ENCODE measurements around the gene KCNQ1. TPM values are rescaled to one million over a fixed set of nuclear protein-coding genes. Genes with fewer than 3 reads are reported as not detected.

Gene KCNQ1
- total RNA-seq, 2 experiments from 2014 or later = 20.4 to 26.0 TPM

DNA sequence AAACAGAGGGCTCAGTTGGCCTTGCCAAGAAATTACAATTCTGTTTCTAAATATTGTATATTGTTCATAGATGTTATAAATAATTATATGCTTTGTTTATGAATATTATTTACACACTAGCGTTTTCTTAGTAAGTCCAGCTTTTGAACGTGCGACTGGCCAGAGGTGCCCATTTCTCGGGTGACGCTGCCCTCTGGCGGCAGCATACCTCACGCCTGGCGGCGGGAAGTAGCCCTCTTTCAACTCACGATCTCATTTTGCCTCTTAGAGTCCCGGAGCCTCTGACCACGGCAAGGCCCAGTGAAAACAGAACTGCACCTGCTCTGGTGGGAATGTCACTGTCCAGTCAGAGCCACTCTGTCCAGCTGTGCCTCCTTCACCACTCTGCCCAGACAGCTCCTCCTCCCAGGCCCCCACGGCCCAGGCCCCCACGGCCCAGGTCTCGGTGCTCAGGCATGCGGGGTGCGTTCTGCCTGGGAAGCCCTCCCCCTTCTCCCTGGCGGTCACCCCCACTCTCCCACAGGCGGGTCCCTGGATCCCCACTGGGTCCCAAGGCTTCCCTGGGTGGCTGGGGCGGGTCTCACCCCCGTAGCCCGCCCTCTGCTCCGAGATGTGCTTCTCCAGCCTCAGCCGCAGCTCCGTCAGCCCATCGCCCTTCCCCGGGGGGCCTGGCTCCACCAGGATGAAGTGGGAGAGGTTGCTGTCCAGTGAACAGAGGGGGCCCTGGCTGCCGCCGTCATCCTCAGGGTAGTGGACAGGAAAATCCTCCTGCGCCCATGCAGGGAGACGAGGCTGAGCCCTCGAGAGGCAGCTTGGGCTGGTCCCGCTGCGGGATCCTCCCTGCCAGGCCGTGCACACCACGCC lies 24.9 kb upstream of the KCNQ1 start:
- CTCF ChIA-PET = interaction anchor here (0.7 to 10.1 kb wide), 25 partner anchors 10 to 672 kb away, joined by 3 to 351 read pairs (median 4); partner anchors contain the start of genes C11orf21, CD81, PHLDA2 and TSPAN32

DNA sequence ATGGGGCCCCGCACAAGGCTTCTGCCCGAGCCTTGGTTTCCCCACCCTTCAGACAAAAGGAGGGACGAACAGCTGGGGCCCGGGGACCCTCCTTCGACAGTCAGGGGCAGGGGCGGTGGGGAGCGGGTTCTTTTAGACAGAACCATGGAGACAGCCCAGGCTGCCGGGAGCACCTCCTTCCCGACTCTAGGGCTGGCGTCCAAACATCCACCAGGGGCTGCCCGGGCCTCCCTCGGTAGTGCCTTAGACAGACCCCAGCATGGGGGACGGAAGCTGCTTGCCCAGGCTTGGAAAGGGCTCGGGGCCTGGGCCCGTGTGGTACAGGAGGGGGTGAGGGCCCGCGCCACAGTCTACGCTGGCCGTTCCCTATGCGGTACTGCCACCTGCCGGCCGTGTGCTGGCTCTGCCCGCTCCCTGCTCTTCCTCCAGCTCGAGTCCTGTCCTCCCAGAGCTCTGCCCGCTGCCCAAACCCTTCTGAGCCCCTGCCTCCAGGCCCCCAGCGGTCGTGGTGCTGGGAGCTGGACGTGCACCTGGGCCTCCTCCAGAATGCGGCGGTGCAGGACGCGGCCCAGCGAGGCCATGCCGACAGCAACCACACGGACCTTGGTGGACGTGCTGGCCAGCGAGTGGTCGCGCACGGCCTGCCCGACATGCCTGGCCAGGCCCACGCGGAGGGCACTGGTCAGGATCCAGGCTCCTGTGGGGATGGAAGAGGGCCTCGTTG lies 24.1 kb upstream of the KCNQ1 start:
- no peaks in the 10 kb centered on the region for H3K4me1 Mint-ChIP-seq (ENCODE audit: low read depth)
- H3K27me3 Mint-ChIP-seq (ENCODE audit: low read depth) = no peaks in the 10 kb centered on the region
- H3K4me3 Mint-ChIP-seq = no peak overlapping the region
- DNase-seq (peak; percentile 78), ATAC-seq (peak; percentile 93)
- ChIA-PET POLR2A (interaction anchor here (0.7 to 1.1 kb wide), 3 partner anchors 20 to 119 kb away, joined by 3 read pairs; partner anchors contain the start of genes C11orf21, TSPAN32 and TSSC4), CTCF (interaction anchor here (0.6 to 10.1 kb wide), 30 partner anchors 10 to 671 kb away, joined by 3 to 351 read pairs (median 4); partner anchors contain the start of genes C11orf21, PHLDA2, TSPAN32 and TSSC4)
- H3K27ac Mint-ChIP-seq = no peak overlapping the region
- H3K36me3 Mint-ChIP-seq (ENCODE audit: low read depth) = no peaks in the 10 kb centered on the region
- no peaks in the 10 kb centered on the region for H3K9me3 Mint-ChIP-seq (ENCODE audit: insufficient read depth)

More for the DNA sequence above, 24.9 kb upstream of the KCNQ1 start:
- Mint-ChIP-seq H3K4me3 (no peak overlapping the region), H3K9me3 (ENCODE audit: insufficient read depth) (no peaks in the 10 kb centered on the region), H3K4me1 (ENCODE audit: low read depth) (no peaks in the 10 kb centered on the region), H3K36me3 (ENCODE audit: low read depth) (no peaks in the 10 kb centered on the region), H3K27ac (no peak overlapping the region), H3K27me3 (ENCODE audit: low read depth) (no peaks in the 10 kb centered on the region)
- POLR2A ChIA-PET = interaction anchor here (0.7 to 1.1 kb wide), 3 partner anchors 19 to 118 kb away, joined by 3 read pairs; partner anchors contain the start of genes C11orf21, TSPAN32 and TSSC4
- peak; percentile 47 for ATAC-seq
- DNase-seq = peak; percentile 76

DNA sequence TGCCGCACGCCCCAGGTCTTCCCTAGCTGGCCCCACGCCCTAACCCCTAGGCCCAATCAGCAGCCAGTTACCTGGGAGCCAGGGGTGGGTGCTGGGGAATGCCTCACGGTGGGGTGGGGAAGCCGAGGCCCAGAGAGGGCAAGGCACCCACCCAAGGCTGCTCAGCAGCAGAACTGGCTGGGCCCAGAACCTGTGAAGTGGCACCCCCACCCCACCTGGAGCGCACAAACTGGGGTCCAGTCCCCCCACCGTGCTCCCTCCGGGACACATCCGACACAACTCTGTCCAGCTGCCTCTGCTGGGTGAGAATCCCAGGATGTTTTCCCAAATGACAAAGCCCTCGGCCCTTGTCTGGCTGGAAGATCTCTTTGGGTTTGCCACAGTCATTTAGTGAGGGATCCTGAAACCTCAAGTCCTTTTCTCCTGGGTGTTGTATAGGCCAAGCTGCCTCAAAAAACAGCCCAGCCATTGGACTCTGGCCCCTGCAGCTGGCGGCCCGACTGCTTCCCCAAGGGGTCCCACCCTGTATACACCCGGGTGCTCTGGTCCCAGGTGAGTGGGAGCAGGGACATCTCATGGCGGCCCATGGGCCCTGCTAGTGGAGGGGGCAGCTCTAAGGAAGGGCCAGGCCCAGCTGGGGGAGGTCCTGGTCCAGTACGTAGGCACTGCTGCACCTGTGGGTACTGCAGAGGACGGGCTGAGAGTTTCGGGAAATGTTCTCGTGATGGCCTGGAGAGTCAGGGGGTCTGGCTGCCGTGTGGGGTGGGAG lies 23.4 kb upstream of the KCNQ1 start:
- Mint-ChIP-seq H3K27me3 (ENCODE audit: low read depth) (no peaks in the 10 kb centered on the region), H3K36me3 (ENCODE audit: low read depth) (no peaks in the 10 kb centered on the region), H3K27ac (no peak overlapping the region), H3K9me3 (ENCODE audit: insufficient read depth) (no peaks in the 10 kb centered on the region), H3K4me3 (no peak overlapping the region), H3K4me1 (ENCODE audit: low read depth) (no peaks in the 10 kb centered on the region)
- DNase-seq (no peak), ATAC-seq (no peak)
- ChIA-PET POLR2A (interaction anchor here (0.7 to 1.1 kb wide), 2 partner anchors 21 to 105 kb away, joined by 3 read pairs; partner anchors contain the start of gene TSSC4), CTCF (interaction anchor here (0.6 to 10.1 kb wide), 24 partner anchors 11 to 670 kb away, joined by 3 to 351 read pairs (median 4); partner anchors contain the start of genes C11orf21, TSPAN32 and TSSC4)

DNA sequence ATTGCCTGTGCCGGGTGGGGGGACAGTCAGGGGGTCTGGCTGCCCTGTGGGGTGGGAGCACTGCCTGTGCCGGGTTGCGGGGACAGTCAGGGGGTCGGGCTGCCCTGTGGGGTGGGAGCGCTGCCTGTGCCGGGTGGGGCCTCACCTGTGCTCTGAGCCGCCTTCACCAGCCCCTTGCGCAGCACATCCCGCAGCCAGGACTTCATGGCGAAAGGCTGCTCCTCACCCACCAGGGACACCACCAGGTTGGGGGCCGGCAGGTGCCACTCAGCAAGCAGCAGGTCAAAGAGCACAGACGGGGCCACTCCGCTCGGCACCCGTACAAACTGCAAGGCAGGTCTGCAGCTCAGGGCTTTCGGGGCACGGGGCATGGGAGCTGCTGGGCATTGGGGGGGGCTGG lies 22.8 kb upstream of the KCNQ1 start:
- CTCF ChIA-PET = interaction anchor here (1.1 to 10.1 kb wide), 6 partner anchors 11 to 469 kb away, joined by 3 to 351 read pairs (median 4); partner anchors contain the start of genes C11orf21 and TSPAN32
- no peaks in the 10 kb centered on the region for H3K36me3 Mint-ChIP-seq (ENCODE audit: low read depth)

DNA sequence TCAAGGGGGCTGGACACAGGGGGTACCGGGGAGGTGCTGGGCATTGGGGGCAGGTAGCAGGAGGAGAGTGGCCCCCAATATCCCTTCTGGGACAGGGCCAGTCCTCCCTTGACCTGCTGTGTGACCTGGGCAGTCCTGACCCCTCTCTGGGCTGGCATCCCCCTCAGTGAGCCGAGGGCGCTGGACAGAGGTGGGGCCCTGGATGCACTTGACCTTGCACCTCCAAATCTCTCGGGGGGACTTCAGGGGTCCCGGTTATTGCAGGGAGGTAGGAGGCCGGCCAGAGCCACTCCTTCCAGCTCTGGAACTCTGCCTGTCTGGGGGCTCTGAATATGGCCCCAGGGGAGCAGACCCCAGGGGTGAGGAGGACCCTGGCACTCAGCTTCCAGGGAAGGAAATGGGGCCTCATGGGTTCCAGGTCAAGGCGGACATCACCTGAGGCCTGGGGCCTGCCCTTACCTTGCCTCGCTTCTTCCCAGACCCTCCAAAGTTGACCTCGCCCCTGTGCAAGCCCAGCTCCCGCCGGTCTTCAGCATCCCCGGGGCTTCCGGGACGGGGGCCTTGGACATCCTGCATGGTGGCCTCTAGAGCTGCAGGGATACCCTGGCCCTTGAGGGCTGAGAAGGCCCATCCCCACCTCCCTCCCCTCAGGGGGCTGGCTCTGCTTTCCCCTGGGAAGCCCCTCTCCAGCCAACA lies 22.2 kb upstream of the KCNQ1 start:
- CTCF ChIA-PET = interaction anchor here (1.2 to 10.1 kb wide), 4 partner anchors 43 to 118 kb away, joined by 3 to 351 read pairs (median 54); partner anchors contain the start of genes C11orf21 and TSPAN32
- no peak overlapping the region for H3K27ac Mint-ChIP-seq
- no peak for DNase-seq
- no peak for ATAC-seq
- no peaks in the 10 kb centered on the region for H3K36me3 Mint-ChIP-seq (ENCODE audit: low read depth)
- no peaks in the 10 kb centered on the region for H3K27me3 Mint-ChIP-seq (ENCODE audit: low read depth)
- H3K4me1 Mint-ChIP-seq (ENCODE audit: low read depth) = no peaks in the 10 kb centered on the region
- no peak overlapping the region for H3K4me3 Mint-ChIP-seq
- POLR2A ChIA-PET = interaction anchor here (0.7 kb wide), 1 partner anchor 103 kb away, joined by 3 read pairs; no protein-coding TSS in a partner anchor
- no peaks in the 10 kb centered on the region for H3K9me3 Mint-ChIP-seq (ENCODE audit: insufficient read depth)

More for the DNA sequence above, 22.8 kb upstream of the KCNQ1 start:
- H3K4me3 Mint-ChIP-seq = no peak overlapping the region
- DNase-seq (no peak), ATAC-seq (no peak)
- H3K4me1 Mint-ChIP-seq (ENCODE audit: low read depth) = no peaks in the 10 kb centered on the region
- no peaks in the 10 kb centered on the region for H3K9me3 Mint-ChIP-seq (ENCODE audit: insufficient read depth)
- POLR2A ChIA-PET = interaction anchor here (0.7 kb wide), 1 partner anchor 104 kb away, joined by 3 read pairs; no protein-coding TSS in a partner anchor
- H3K27me3 Mint-ChIP-seq (ENCODE audit: low read depth) = no peaks in the 10 kb centered on the region
- no peak overlapping the region for H3K27ac Mint-ChIP-seq

DNA sequence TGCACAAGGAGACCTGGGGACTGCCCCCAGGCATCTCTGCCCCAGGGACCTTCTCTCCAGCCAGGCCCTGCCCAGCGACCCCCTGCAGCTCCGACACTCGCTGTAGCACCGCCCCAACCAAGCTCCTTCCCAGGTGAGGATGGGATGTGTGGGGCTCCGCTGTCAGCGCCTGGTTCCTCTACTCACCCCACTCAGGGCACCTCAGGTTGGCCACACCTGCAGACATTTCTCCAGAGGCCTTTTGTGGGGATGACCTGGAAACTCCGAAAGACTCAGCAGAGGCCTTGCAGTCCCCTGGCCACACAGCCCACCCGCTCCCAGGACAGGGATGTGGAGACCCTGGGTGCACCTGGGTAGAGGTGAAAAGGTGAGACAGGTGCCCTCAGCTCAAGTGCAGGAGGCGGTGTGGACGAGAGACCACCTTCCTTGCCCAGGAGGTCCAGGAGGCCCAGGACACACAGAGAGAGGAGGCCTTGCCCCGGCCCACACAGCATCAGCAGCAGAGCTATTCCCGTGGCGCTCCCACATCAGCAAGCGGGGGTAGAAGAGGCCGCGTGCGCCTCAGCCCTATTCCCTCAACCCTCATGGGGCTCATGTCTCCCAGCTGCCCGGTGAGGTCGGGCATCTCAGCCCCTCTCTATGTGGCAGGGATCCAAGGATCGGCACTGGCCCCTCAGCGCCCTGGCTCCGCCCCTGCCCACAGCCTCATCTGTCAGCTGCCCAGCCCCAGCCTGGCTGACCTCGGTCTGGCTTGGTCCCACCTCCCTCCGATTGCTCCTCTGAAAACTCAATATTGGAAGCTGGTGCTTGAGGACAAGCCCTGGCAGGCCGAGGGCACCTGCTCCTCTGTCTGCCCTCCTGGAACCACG lies 21.4 kb upstream of the KCNQ1 start:
- POLR2A ChIA-PET = no interaction called here
- Mint-ChIP-seq H3K36me3 (ENCODE audit: low read depth) (no peaks in the 10 kb centered on the region), H3K27ac (no peak overlapping the region), H3K4me3 (no peak overlapping the region), H3K9me3 (ENCODE audit: insufficient read depth) (no peaks in the 10 kb centered on the region), H3K4me1 (ENCODE audit: low read depth) (no peaks in the 10 kb centered on the region), H3K27me3 (ENCODE audit: low read depth) (no peaks in the 10 kb centered on the region)
- CTCF ChIA-PET = interaction anchor here (1.2 to 10.1 kb wide), 3 partner anchors 42 to 119 kb away, joined by 3 to 351 read pairs (median 76); partner anchors contain the start of genes C11orf21 and TSPAN32
- DNase-seq (no peak), ATAC-seq (no peak)

DNA sequence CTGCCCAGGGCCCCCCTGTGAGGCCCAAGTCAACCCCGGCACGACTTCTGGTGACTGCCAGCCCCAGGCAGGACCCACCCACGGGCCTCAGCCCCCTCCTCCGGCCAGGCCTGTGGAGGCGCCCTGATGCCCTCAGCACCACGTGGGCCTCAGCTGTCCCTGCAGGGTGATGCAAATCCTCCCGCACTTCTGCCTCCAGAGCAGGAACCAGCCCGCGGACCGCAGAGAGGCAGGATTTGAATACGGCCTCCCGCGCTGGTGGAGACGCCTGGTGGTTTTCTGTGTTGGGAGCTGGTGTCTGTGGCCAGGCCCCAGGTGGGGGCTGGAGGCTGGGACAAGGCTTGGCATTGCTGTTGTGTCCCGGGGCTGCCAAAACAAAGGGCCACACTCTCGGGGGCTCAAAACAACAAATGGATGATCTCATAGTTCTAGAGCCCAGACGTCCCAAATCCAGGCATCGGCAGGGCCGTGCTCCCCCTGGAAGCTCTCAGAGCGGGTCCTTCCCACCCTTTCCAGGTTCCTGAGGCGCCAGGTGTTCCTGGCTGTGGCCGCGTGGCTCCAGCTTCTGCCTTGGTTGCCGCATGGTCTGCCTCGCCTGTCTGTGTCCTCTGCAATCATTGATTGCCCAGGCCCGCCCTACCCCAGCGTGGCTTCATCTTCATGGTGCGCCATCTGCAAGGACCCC lies 19.9 kb upstream of the KCNQ1 start:
- Mint-ChIP-seq H3K4me3 (no peak overlapping the region), H3K27ac (no peak overlapping the region), H3K9me3 (ENCODE audit: insufficient read depth) (no peaks in the 10 kb centered on the region), H3K36me3 (ENCODE audit: low read depth) (no peaks in the 10 kb centered on the region), H3K4me1 (ENCODE audit: low read depth) (no peaks in the 10 kb centered on the region), H3K27me3 (ENCODE audit: low read depth) (no peaks in the 10 kb centered on the region)
- POLR2A ChIA-PET = no interaction called here
- ATAC-seq = no peak
- DNase-seq = no peak
- CTCF ChIA-PET = interaction anchor here (1.5 to 10.1 kb wide), 3 partner anchors 108 to 466 kb away, joined by 3 to 351 read pairs (median 76); partner anchors contain the start of genes C11orf21 and TSPAN32

DNA sequence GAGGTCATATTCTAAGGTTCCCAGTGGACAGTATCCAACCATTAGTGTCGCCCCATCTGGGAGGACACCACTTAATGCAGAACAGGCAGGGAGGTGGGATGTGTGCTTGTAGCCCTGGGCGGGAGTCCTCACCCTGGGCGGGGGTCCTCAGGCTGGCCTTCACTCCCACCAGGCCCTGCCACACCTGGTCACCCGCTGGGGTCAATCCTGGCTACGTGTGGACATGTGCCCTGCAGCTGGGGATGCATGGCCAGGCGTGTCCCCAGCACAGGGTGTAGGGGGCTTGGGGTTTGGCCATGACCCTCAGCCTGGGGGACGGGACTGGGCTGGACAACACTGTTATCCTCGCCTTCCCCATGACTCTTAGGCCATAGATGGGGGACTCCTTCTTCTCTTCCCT lies 19.3 kb upstream of the KCNQ1 start:
- Mint-ChIP-seq H3K4me1 (ENCODE audit: low read depth) (no peaks in the 10 kb centered on the region), H3K9me3 (ENCODE audit: insufficient read depth) (no peaks in the 10 kb centered on the region), H3K4me3 (no peak overlapping the region), H3K27me3 (ENCODE audit: low read depth) (no peaks in the 10 kb centered on the region), H3K27ac (no peak overlapping the region), H3K36me3 (ENCODE audit: low read depth) (no peaks in the 10 kb centered on the region)
- CTCF ChIA-PET = interaction anchor here (1.0 to 10.1 kb wide), 5 partner anchors 101 to 466 kb away, joined by 3 to 351 read pairs (median 17); partner anchors contain the start of genes C11orf21 and TSPAN32
- ATAC-seq (no peak), DNase-seq (no peak)
- POLR2A ChIA-PET = no interaction called here

DNA sequence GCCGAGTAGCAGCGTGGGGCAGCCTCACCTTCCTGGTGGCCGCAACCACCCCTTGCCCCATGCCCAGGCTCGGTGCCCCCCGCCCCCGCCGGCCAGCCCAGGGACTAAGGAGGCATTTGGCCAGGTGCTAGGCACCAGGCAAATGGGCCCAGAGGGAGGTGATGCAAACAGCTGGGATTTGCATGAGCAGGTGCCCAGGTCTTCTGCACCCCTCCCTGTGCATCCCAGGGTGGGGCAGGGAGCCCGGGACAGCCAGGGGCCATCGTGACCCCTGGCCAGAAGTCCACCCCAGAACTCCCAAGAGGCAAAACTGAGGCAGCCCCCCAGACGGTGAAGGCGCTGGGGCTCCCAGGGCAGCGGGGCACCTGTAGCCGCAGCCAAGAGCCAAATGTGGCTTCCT lies 18.6 kb upstream of the KCNQ1 start:
- ATAC-seq = no peak
- ChIA-PET CTCF (interaction anchor here (1.0 to 6.0 kb wide), 5 partner anchors 100 to 465 kb away, joined by 3 to 76 read pairs (median 11); no protein-coding TSS in a partner anchor), POLR2A (no interaction called here)
- DNase-seq = no peak
- Mint-ChIP-seq H3K27ac (no peak overlapping the region), H3K4me3 (no peak overlapping the region), H3K4me1 (ENCODE audit: low read depth) (no peaks in the 10 kb centered on the region), H3K36me3 (ENCODE audit: low read depth) (no peaks in the 10 kb centered on the region), H3K27me3 (ENCODE audit: low read depth) (no peaks in the 10 kb centered on the region), H3K9me3 (ENCODE audit: insufficient read depth) (no peaks in the 10 kb centered on the region)
